ACC112 (cell line): ENCODE data around the gene FAM114A2.

Experiments used
- H2AFZ ChIP-seq: fragments of 200-600 bp; sonication (generic); one replicate; pipeline ENCODE4 v1.6.0; 2017; ENCODE audit warnings: antibody characterized with exemption, low read length; ENCODE audit not compliant: unreplicated experiment
- H3K27ac ChIP-seq: fragments of 200-600 bp; sonication (generic); 2 replicates; pipeline ENCODE4 v1.5.1; 2014; ENCODE audit warnings: low read depth, mild to moderate bottlenecking, antibody characterized with exemption, low read length, moderate library complexity
- H3K27me3 ChIP-seq: fragments of 200-600 bp; sonication (generic); 2 replicates; pipeline ENCODE4 v1.6.1; 2014; ENCODE audit warnings: mild to moderate bottlenecking, antibody characterized with exemption, low read length, moderate library complexity, mixed read lengths; ENCODE audit not compliant: insufficient read depth
- H3K36me3 ChIP-seq: fragments of 200-600 bp; sonication (generic); 2 replicates; pipeline ENCODE4 v1.6.1; 2016; ENCODE audit warnings: mild to moderate bottlenecking, antibody characterized with exemption, low read length, moderate library complexity, mixed read lengths; ENCODE audit not compliant: insufficient read depth
- H3K4me1 ChIP-seq: fragments of 200-600 bp; sonication (generic); one replicate; pipeline ENCODE4 v1.6.1; 2016; ENCODE audit warnings: low read length, mixed read lengths; ENCODE audit not compliant: insufficient read depth, unreplicated experiment, control insufficient read depth
- H3K4me3 ChIP-seq: fragments of 200-600 bp; sonication (generic); 2 replicates; pipeline ENCODE4 v1.5.1; 2014; ENCODE audit warnings: mild to moderate bottlenecking, low read depth, low read length
- H3K79me2 ChIP-seq: fragments of 200-600 bp; sonication (generic); one replicate; pipeline ENCODE4 v1.6.0; 2016; ENCODE audit warnings: low read length; ENCODE audit not compliant: control insufficient read depth, unreplicated experiment, insufficient read depth

FAM114A2 gene

DNA sequence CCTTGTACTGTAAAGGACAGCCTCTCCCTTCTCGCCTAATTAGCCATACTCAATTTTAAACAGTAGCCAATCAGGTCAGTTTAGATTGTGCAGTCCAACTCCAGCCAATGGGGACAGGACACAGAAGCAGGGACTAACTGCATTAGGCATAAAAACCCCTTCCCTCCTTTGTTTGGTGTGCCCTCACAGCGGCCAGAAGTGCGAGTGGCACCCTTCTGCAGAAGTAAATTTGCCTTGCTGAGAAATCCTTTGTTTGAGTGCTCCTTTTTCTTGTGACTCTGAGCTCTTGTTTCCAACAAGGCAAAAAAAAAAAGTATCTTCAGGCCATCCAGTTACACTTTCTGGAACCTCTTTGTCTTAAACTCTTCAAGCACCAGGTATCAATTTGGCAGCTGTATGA lies 97.4 kb downstream of the FAM114A2 start:
- Histone ChIP-seq H3K27me3 (no peaks in the 10 kb centered on the region), H2AFZ (no peak overlapping the region), H3K79me2 (no peaks in the 10 kb centered on the region), H3K36me3 (no peaks in the 10 kb centered on the region), H3K4me3 (no peak overlapping the region), H3K27ac (no peak overlapping the region), H3K4me1 (no peaks in the 10 kb centered on the region)
